GM12878 (cell line): Measurements from ENCODE around the gene ITPR2. TPM values are rescaled to one million over a fixed set of nuclear protein-coding genes. Genes with fewer than 3 reads are reported as not detected.

Experiments
- ATAC-seq: fragments of 200-7000 bp; cut with Tn5 transposase; 3 replicates; pipeline ENCODE4 v1.9.1; 2020; ENCODE audit warnings: mild to moderate bottlenecking, moderate library complexity
- BruUV-seq: library from RNA; stranded (reverse); fragments of 400-500 nt; replicated peaks from 2 replicates; lab custom pipeline; 2021; lab: Mats Ljungman, UMichigan
- CTCF ChIA-PET: fragments of 300-600 bp; sonication (Branson Sonifier 250); formaldehyde crosslinking; extraction: SDS; loops from one replicate; lab custom pipeline; 2021; ENCODE audit warnings: inconsistent platforms; lab: Yijun Ruan, JAX
- POLR2A ChIA-PET: fragments of 350-600 bp; formaldehyde crosslinking; extraction: SDS; loops from one replicate; lab custom pipeline; 2021; ENCODE audit warnings: inconsistent platforms; lab: Charles Lee
- RAD21 ChIA-PET: fragments of 300-600 bp; sonication (Branson Sonifier 250); formaldehyde crosslinking; loops from one replicate; lab custom pipeline; 2023; ENCODE audit warnings: antibody characterized with exemption; ENCODE audit not compliant: unreplicated experiment; lab: Charles Lee
- SMC1A ChIA-PET: fragments of 300-600 bp; sonication (Branson Sonifier 250); formaldehyde crosslinking; loops from one replicate; lab custom pipeline; 2023; ENCODE audit not compliant: unreplicated experiment, uncharacterized antibody; lab: Charles Lee
- DNase-seq: peaks from one replicate; pipeline ENCODE4 v3.0.0-alpha.2; 2011; ENCODE audit warnings: low read depth, low spot score
- FAIRE-seq: peaks from 3 replicates; lab custom pipeline; 2011; peaks lifted over from hg19 to GRCh38; lab: Jason Lieb, UNC
- H2AFZ ChIP-seq: 2 replicates; pipeline ENCODE4 v1.6.0; 2011; ENCODE audit warnings: low read depth, low read length, control low read depth; ENCODE audit not compliant: control insufficient read depth
- H3K27ac ChIP-seq: 2 replicates; pipeline ENCODE4 v1.5.1; 2011; ENCODE audit warnings: control low read depth; ENCODE audit not compliant: control insufficient read depth, insufficient read depth
- H3K27me3 ChIP-seq, 2 experiments: replicated peaks in 1 of 2; 2 replicates each; pipeline versions ENCODE4 v1.6.0 to v1.6.1; 2011; ENCODE audit warnings: low read length in 1 of 2; ENCODE audit not compliant: control insufficient read depth in 2 of 2, insufficient read depth in 2 of 2
- H3K36me3 ChIP-seq, 2 experiments: 2 replicates each; pipeline ENCODE4 v1.5.1; 2011; ENCODE audit warnings: low read length in 1 of 2; ENCODE audit not compliant: control insufficient read depth in 2 of 2, insufficient read depth in 2 of 2
- H3K4me1 ChIP-seq: 2 replicates; pipeline ENCODE4 v1.6.1; 2011; ENCODE audit warnings: mild to moderate bottlenecking, low read length, moderate library complexity, mixed read lengths; ENCODE audit not compliant: control insufficient read depth, insufficient read depth
- H3K4me2 ChIP-seq: 2 replicates; pipeline ENCODE4 v1.6.0; 2011; ENCODE audit warnings: control low read depth; ENCODE audit not compliant: control insufficient read depth, insufficient read depth
- H3K4me3 ChIP-seq: fragments of 200-600 bp; sonication (generic); 2 replicates; pipeline ENCODE4 v1.5.1; 2016
- H3K79me2 ChIP-seq: 2 replicates; pipeline ENCODE4 v1.6.0; 2011; ENCODE audit warnings: low read length; ENCODE audit not compliant: control insufficient read depth, insufficient read depth
- H3K9ac ChIP-seq: 2 replicates; pipeline ENCODE4 v1.8.0; 2011; ENCODE audit warnings: low read length, control low read depth, mixed read lengths; ENCODE audit not compliant: control insufficient read depth, insufficient read depth
- H3K9me3 ChIP-seq: replicated peaks from 3 replicates; pipeline ENCODE4 v1.5.1; 2011; ENCODE audit warnings: mild to moderate bottlenecking, low read length; ENCODE audit not compliant: control insufficient read depth, insufficient read depth
- H4K20me1 ChIP-seq: 2 replicates; pipeline ENCODE4 v1.6.0; 2011; ENCODE audit not compliant: control insufficient read depth, insufficient read depth
- ASH2L ChIP-seq: fragments of 300-600, 200-600 bp; sonication (generic); IDR thresholded peaks from 2 replicates; pipeline ENCODE4 v1.6.1; 2017; ENCODE audit warnings: low read depth, mild to moderate bottlenecking, borderline replicate concordance
- BCL11A ChIP-seq: IDR thresholded peaks from 2 replicates; pipeline ENCODE4 v1.6.1; 2011; ENCODE audit warnings: low read depth, low read length
- BRCA1 ChIP-seq: IDR thresholded peaks from 2 replicates; pipeline ENCODE4 v1.6.1; 2011; ENCODE audit warnings: low read depth, low read length, improper control_type of control experiment
- EGR1 ChIP-seq, 2 experiments: IDR thresholded peaks; 1 replicate in 1 of 2; 2 replicates in 1 of 2; pipeline ENCODE4 v1.6.1; 2011 to 2012; ENCODE audit warnings: low read depth in 2 of 2, low read length in 2 of 2, borderline replicate concordance in 1 of 2, mild to moderate bottlenecking in 1 of 2, moderate library complexity in 1 of 2
- IKZF1 ChIP-seq: fragments of 450-650 bp; conservative IDR thresholded peaks from 2 replicates; pipeline ENCODE4 v1.6.1; 2017; ENCODE audit warnings: antibody characterized with exemption, mild to moderate bottlenecking
- MAX ChIP-seq: IDR thresholded peaks from 2 replicates; pipeline ENCODE4 v1.6.1; 2012; ENCODE audit warnings: low read depth, low read length, improper control_type of control experiment
- MEF2A ChIP-seq: IDR thresholded peaks from 2 replicates; pipeline ENCODE4 v1.6.1; 2011; ENCODE audit warnings: low read depth, mild to moderate bottlenecking, low read length, moderate library complexity; ENCODE audit not compliant: insufficient read depth
- MTA2 ChIP-seq: fragments of 450-650 bp; IDR thresholded peaks from 2 replicates; pipeline ENCODE4 v1.6.1; 2016; ENCODE audit warnings: low read depth, mild to moderate bottlenecking, moderate library complexity
- MYB ChIP-seq: fragments of 150-350 bp; IDR thresholded peaks from 2 replicates; pipeline ENCODE4 v1.6.1; 2014; ENCODE audit warnings: mild to moderate bottlenecking, low read depth, low read length, borderline replicate concordance
- SMARCA5 ChIP-seq: fragments of 450-650 bp; IDR thresholded peaks from 2 replicates; pipeline ENCODE4 v1.6.1; 2017; ENCODE audit warnings: mild to moderate bottlenecking
- SMC3 ChIP-seq: IDR thresholded peaks from 2 replicates; pipeline ENCODE4 v1.6.1; 2011; ENCODE audit warnings: low read length, improper control_type of control experiment, borderline replicate concordance
- SUPT20H ChIP-seq: IDR thresholded peaks from 2 replicates; pipeline ENCODE4 v1.6.1; 2011; ENCODE audit warnings: low read depth, mild to moderate bottlenecking, low read length, moderate library complexity, borderline replicate concordance; ENCODE audit not compliant: control insufficient read depth
- ZNF24 ChIP-seq: fragments of 450-650 bp; IDR thresholded peaks from 2 replicates; pipeline ENCODE4 v1.6.1; 2017; ENCODE audit warnings: antibody characterized with exemption, mild to moderate bottlenecking
- ZNF592 ChIP-seq: fragments of 450-650 bp; IDR thresholded peaks from 2 replicates; pipeline ENCODE4 v1.6.1; 2017; ENCODE audit warnings: mild to moderate bottlenecking, moderate library complexity
- WGBS: methylation state at CpG from one replicate; pipeline ENCODE4 v1.1.6; 2016; ENCODE audit warnings: low lambda C conversion rate; ENCODE audit not compliant: insufficient replicate concordance, insufficient coverage; ENCODE audit errors: missing lambda C conversion rate; 5-methylcytosine and 5-hydroxymethylcytosine counted together
- in situ Hi-C: fragments of 300-500 bp; cut with MboI; formaldehyde crosslinking; loops from 9 replicates; pipeline ENCODE4 v1.14.3; 2018; ENCODE audit warnings: mixed read lengths
- intact Hi-C: fragments of 100-400 bp; cut with micrococcal nuclease; formaldehyde crosslinking; loops from one replicate; pipeline ENCODE4 v1.14.2; 2022; ENCODE audit not compliant: unreplicated experiment
- polyA plus RNA-seq, 11 experiments: library from polyadenylated mRNA; depleted of rRNA in 4 of 11; unstranded in 6 of 11; stranded (reverse) in 5 of 11; fragments of >200 nt; fragmentation: Nextera tagmentation in 4 of 11; fragmentation: Illumina TruSeq in 1 of 11; extraction: Ambion mirVana in 4 of 11; extraction: Trizol in 1 of 11; gene quantifications; 1 replicate in 1 of 11; 2 replicates in 10 of 11; pipeline versions ENCODE4 v1.2.1 to v1.2.3, GENCODE V29; 2011 to 2016; ENCODE audit warnings: inconsistent platforms in 2 of 11, missing spikeins in 2 of 11, low read depth in 1 of 11
- total RNA-seq, 4 experiments: library from RNA; depleted of rRNA in 3 of 4; stranded (reverse); fragments of >200 nt in 3 of 4; fragmentation: Illumina TruSeq in 1 of 4; extraction: Trizol in 1 of 4; gene quantifications; 2 replicates each; pipeline versions ENCODE4 v1.2.1 to v1.2.3, GENCODE V29; 2013 to 2021
- TF ChIP-seq, protein P1 (sequence below): IDR thresholded peaks from 2 replicates; pipeline ENCODE4 v1.6.1; 2011; ENCODE audit warnings: borderline replicate concordance, low read depth, mild to moderate bottlenecking, moderate library complexity, mixed read lengths, low read length; ENCODE audit not compliant: insufficient read depth; ENCODE audit errors: extremely low read length
- TF ChIP-seq, protein P2 (sequence below): IDR thresholded peaks from 2 replicates; pipeline ENCODE4 v1.6.1; 2011; ENCODE audit warnings: low read depth, low read length, improper control_type of control experiment, borderline replicate concordance
- TF ChIP-seq, protein P3 (sequence below): IDR thresholded peaks from 2 replicates; pipeline ENCODE4 v1.6.1; 2011; ENCODE audit warnings: mild to moderate bottlenecking, low read depth, low read length, moderate library complexity; ENCODE audit not compliant: insufficient replicate concordance

Gene ITPR2
- total and polyA plus RNA-seq, 10 of the 15 experiments (the other 5 are each of a cell fraction or from before 2014, with no cell fraction given), result 7.5 to 76.2 (median 47.1) TPM

- H3K27ac ChIP-seq, result no peak overlapping the region
- intact Hi-C loops (no loop called here), in situ Hi-C loops (no loop called here)
- no peak for FAIRE-seq
- no peak overlapping the region for H2AFZ ChIP-seq
- H3K4me2 ChIP-seq, result no peak overlapping the region
- no peak for DNase-seq
- H3K27me3 ChIP-seq, result no peaks in the 10 kb centered on the region
- POLR2A ChIA-PET, result interaction anchor here (0.6 kb wide), 1 partner anchor 37 kb away, joined by 4 read pairs; no protein-coding TSS in a partner anchor
- CTCF ChIA-PET, result interaction anchor here (0.6 to 1.5 kb wide), 5 partner anchors 11 to 154 kb away, joined by 3 to 4 read pairs (median 3); no protein-coding TSS in a partner anchor
- no peak overlapping the region for H3K9ac ChIP-seq
- WGBS, result 96% methylated on average over 6 of the region's 6 CpGs
- H3K36me3 ChIP-seq, result no peaks in the 10 kb centered on the region; a peak in 3 of 4 replicates
- no peak overlapping the region for H3K4me3 ChIP-seq
- no TSS peak for BruUV-seq
- ATAC-seq, result no peak
- TF ChIP-seq ZNF24 (no peak), BRCA1 (no peak), SMC3 (no peak), IKZF1 (no peak), SMARCA5 (no peak), MTA2 (no peak), ASH2L (no peak), EGR1 (IDR thresholded peaks at IDR 0.05; ENCODE audit: borderline replicate concordance in 1 of 2, low read depth in 2 of 2, low read length in 2 of 2) (no peak), SUPT20H (no peak), ZNF592 (no peak), MEF2A (no peak), MYB (no peak), MAX (no peak), BCL11A (no peak)
- TF ChIP-seq, protein P1, sequence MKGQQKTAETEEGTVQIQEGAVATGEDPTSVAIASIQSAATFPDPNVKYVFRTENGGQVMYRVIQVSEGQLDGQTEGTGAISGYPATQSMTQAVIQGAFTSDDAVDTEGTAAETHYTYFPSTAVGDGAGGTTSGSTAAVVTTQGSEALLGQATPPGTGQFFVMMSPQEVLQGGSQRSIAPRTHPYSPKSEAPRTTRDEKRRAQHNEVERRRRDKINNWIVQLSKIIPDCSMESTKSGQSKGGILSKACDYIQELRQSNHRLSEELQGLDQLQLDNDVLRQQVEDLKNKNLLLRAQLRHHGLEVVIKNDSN, result no peak
- TF ChIP-seq, protein P2, sequence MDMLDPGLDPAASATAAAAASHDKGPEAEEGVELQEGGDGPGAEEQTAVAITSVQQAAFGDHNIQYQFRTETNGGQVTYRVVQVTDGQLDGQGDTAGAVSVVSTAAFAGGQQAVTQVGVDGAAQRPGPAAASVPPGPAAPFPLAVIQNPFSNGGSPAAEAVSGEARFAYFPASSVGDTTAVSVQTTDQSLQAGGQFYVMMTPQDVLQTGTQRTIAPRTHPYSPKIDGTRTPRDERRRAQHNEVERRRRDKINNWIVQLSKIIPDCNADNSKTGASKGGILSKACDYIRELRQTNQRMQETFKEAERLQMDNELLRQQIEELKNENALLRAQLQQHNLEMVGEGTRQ, result no peak
- TF ChIP-seq, protein P3, sequence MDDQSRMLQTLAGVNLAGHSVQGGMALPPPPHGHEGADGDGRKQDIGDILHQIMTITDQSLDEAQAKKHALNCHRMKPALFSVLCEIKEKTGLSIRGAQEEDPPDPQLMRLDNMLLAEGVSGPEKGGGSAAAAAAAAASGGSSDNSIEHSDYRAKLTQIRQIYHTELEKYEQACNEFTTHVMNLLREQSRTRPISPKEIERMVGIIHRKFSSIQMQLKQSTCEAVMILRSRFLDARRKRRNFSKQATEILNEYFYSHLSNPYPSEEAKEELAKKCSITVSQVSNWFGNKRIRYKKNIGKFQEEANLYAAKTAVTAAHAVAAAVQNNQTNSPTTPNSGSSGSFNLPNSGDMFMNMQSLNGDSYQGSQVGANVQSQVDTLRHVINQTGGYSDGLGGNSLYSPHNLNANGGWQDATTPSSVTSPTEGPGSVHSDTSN, result no peak
- no peaks in the 10 kb centered on the region for H4K20me1 ChIP-seq
- RAD21 ChIA-PET, result no interaction called here
- no peaks in the 10 kb centered on the region for H3K79me2 ChIP-seq
- SMC1A ChIA-PET, result no interaction called here
- H3K9me3 ChIP-seq, result no peaks in the 10 kb centered on the region
- H3K4me1 ChIP-seq, result peaks cover 5% of the 10 kb centered on the region; the same call in 1 of the 2 replicates
Measured at GRCh38 chr12:26460361-26460760, 372.6 kb downstream of the ITPR2 start.
